NCI-H2196 (cell line): ENCODE results near the gene MAGEA8.
"Not testable (repeated sequence)": the region's sequence is repeated elsewhere in the genome, so short reads cannot be mapped to it uniquely, and the experiment has no call there.

ENCODE experiments used
- DNase-seq: peaks from one replicate; lab custom pipeline; 2025; ENCODE audit not compliant: unreplicated experiment; lab: John Stamatoyannopoulos, UW

The MAGEA8 gene, protein sequence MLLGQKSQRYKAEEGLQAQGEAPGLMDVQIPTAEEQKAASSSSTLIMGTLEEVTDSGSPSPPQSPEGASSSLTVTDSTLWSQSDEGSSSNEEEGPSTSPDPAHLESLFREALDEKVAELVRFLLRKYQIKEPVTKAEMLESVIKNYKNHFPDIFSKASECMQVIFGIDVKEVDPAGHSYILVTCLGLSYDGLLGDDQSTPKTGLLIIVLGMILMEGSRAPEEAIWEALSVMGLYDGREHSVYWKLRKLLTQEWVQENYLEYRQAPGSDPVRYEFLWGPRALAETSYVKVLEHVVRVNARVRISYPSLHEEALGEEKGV

DNA sequence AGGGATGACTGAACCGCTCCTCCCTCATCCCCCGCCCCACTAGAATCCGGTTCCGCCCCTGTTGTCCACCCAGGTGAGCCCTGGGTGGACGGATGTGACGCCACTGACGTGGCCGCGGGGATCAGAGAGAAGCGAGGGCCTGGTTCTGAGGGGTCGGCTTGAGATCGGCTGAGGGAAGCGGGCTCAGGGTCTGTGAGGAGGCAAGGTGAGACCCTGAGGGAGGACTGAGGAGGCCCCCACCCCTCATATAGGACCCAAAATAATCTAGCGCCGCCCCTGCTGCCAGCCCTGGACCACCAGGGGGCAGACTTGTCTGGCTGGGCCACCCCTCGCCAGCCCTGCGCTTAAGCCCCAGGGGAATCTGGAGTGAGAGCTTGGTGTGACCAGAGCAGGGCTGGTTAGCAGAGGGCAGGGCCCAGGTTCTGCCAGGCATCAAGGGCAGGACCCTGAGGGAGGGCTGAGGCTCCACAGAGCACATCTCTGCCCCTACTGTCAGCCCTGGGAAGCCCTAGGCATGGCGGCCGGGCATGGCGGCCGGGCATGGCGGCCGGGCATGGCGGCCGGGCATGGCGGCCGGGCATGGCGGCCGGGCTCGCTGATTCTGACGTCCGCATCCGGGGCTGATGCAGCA lies at the start of gene MAGEA8:
Gene MAGEA8, plus strand, starts transcription at position 103 of the 631 bp plus-strand sequence. CDS start 3,090 bp downstream, outside the sequence.
- no peak for DNase-seq

DNA sequence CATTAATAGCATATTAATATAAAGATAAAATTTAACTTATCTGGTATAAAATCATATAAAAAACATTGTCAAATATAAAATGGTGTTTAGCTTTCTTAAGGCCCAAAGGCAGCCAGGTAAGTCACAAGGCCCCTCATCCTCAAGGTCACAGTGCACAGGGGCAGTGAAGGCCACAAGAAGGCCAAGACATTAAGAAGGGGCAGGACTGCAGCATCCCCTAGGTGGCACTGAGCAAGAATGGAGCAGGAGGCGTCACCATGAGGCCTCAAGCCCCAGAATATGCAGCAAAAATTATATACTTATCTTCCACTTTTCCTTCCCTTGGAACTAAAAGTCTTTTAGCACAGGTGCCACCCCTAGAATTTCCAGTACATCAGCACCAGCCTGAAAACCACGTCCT lies 49.5 kb upstream of the MAGEA8 start:
- DNase-seq: no peak

DNA sequence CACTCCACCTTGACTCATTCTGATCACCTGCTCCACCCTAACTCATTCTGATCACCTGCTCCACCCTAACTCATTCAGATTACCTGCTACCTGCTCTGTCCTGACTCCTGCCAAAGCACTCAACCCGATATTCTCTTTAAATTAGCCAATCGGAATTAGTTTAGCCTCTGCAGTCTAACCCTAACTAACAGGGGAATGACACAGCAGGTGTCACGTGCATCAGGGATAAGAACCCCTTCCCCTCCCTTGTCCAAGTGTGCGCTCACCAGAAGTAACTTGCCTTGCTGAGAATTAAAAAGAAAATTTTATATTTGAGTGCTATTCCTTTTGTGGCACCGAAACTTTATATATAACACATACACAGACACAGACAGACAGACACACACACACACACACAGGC lies 44.3 kb upstream of the MAGEA8 start:
- DNase-seq: not testable (repeated sequence)

DNA sequence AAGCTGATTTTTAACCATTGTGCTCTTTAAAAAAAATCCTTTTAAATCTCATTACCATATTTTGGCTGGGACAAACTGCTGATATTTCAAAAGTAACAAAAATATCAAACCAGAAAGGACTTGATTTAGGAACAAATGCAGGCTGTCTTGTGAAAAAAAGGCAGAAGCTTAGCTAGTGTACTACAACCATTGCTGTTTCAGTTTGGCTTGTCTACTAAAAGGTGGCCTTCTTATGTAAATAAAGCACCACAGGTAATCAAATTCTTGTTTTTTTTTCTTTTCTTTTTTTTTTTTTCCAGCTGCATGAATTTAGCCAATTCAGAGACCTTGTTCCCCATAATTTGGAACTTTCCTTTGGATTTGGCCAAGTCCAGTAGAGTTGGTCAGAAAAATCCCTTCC lies 43.8 kb upstream of the MAGEA8 start:
- DNase-seq: no peak

DNA sequence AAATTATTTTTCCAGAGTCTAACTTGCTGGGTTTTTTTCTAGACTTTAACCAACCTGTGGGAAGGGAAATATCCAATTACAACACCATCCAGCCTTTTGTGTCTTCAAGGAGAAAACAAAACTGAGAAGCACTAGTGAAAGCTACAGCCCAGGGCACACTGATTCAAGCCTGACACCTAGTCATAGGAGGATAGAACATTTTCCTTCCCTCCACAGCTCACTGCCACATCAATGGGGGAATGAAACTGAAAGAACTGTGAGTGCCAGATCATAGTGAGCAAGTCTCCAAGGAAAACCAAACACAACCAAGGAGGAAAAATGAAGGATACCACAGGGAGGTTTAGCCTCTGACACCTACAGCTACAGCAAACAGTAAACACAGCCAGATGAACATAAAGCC lies 43.3 kb upstream of the MAGEA8 start:
- DNase-seq: no peak

DNA sequence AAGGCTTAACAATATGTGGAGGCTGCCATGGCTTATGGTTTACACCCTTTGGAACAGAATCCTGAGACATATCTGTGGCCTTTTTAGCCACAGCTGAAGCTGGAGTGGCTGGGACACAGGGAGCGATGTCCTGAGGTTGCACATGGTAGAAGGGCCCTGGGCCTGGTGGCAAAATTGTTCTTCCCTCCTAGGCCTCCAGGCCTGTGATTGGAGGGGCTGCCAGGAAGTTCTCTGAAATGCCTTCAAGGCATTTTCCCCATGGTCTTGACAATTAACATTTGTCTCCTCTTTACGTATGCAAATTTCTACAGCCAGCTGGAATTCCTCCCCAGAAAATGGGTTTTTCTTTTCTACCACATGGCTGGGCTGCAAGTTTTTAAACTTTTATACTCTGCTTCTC lies 39.1 kb upstream of the MAGEA8 start:
- DNase-seq: no peak

DNA sequence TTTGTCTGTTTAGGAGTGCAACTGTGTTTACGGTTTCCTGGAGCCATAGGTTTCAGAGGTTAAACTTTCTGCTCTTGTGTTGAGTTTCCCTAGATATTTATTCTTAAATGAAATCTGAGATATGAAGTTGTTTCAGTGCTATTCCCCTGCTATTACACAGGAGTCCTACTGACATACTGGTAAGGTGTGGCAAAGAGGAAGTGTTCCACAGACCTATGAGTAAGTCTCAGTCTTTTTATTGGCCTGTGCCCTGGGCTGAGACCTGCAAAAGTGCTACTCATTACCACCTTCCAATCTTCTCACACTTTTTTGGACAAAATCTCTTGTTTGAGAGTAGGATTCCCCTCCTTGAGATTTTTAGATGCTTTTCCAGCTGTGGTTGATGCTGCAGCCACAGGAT lies 35.6 kb upstream of the MAGEA8 start:
- no peak for DNase-seq

DNA sequence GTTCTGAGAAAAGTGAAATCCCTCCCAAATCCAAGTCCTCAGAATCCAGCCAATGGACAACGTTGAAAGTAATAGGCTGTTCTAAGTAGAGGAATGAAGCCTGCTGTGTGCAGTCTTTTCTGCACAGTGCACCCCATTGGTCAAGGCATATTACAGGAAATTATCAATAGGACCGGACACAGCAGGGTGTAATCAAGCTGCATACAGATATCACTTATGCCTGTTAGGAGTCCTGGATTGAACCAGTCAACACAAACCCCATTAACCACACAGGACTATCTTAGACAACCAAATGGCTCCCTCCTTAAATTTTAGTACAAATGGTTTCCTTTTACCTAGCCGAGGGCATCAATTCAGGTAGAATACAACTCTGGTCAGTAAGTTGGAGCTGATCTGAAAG lies 34.2 kb upstream of the MAGEA8 start:
- no peak for DNase-seq

DNA sequence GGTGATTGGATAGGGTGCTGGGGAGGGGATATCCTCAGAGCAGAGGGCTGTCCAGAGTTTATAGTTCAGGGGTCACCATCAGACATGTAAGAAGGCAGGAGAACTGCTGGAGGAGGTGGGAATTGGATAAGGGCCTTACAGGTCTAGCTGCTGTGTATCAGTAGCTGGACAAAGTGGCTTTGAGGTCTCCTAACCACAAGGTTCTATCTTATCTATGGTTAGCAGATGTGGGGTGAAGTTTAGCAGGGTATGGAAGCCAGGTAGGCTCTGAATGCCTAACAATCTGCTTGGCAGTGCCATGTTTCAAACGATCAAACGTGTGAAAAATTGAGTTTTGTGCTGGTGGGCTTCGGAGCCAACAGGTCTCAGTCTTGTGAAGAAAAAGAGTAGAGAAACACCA lies 32.1 kb upstream of the MAGEA8 start:
- DNase-seq: no peak

DNA sequence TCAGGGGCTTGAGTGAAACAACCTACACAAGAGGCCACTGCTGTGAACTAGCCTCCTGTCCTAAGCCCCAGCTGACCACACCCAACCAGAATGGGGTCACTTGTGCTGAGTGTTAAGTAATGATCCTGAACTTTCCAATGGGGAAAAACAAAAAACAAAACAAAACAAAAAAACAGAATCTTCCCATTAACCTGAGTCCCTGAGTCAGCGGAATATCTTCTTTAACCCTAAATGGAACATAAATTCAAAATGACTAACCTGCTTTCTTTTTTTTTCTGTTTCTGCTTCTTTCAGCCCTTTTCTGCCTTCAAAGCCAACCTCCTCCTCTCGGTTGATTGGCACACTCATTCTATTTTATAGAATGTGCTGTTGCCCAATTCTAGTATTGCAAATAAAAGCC lies 31.2 kb upstream of the MAGEA8 start:
- DNase-seq: no peak

DNA sequence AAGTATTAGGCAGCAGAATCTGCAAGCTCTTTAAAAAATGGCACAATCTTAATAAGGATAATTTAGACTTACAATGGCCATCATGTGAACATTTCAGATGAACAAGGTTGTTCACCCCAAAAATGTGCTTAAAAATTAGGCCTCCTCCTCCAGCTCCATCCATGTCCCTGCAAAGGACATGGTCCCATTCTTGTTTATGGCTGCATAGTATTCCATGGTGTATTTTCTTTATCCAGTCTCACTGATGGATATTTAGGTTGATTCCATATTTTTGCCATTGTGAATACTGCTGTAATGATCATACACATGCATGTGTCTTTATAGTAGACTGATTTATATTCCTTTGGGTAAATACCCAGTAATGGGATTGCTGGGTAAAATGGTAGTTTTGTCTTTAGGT lies 29.1 kb upstream of the MAGEA8 start:
- no peak for DNase-seq

DNA sequence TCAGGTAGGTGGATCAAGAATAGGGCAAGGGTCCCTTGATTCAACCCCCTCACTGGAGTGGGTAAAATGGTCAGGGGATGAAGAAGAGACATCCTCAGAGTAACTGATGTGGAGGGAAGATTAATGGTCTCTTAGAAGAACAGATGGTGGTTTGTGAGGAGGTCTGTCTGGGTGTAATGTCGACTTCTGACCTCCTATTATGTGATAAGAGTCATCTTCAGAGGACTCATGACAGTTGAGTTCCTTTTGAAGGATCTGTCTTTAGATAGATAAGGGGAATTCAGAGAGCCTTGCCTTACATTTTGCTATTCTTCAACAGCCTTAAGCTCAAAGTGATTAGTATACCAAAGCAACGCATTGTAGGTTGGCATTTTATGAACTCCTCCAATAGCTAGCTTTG lies 27.1 kb upstream of the MAGEA8 start:
- DNase-seq: no peak

DNA sequence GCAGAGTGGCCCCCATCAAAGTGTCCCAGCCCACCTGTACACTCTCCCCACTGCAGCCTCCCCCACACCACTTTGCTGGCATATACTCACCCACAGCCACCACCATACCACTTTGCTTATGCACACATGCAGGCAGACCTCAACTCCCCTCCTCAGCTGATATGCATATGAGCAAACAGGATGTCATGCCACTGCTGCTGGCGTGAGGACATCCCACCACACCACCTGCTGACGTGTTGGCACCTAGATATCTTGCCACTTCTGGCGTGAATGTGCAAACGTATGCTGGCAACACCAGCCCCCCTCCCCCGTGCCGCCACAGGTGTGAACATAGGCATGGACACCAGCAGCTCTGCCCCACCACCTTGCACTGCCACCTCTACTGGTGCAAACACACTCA lies 22.4 kb upstream of the MAGEA8 start:
- DNase-seq: no peak

DNA sequence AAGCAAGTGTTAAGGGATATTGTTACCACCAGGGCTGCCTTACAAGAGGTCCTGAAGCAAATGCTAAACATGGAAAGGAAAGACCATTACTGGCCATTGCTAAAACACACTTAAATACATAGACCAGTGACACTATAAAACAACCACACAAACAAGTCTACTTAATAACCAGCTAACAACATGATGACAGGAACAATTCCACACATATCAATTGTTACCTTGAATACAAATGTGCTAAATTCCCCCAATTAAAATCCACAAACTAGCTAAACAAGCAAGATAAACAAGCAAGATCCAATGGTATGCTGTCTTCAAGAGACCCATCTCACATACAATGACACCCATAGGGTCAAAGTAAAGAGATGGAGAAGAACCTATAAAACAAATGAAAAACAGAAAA lies 20.5 kb upstream of the MAGEA8 start:
- DNase-seq: no peak

DNA sequence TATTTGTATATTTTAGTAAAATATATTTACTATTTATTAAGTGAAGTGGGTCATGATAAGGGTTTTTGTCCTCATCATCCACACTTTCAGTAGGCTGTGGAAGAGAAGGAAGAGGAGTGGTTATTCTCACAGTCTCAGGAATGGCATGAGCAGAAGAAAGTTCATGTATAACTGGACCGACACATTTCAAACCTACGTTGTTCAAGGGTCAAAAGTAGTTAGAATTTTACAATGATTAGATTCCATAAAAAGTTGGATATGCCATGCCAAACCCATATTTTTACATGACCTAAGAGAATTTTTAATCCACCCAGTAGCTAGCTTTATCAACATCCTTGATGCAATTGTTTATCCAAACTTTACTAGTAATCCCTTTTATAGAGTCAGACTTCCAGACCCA lies 15.6 kb upstream of the MAGEA8 start:
- no peak for DNase-seq

DNA sequence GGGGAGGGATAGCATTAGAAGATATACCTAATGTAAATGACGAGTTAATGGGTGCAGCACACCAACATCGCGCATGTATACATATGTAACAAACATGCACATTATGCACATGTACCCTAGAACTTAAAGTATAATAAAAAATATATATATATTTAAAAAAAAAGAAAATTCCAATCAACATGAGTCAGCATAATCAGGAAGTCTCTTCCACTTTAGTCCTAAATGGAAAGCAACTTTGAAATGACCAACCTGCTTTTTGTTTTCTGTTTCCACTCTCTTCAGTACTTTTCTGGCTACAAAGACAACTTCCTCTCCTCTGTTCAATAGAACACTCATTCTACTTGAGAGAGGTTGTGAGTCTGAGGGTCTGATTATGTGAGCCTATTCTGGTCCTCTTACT lies 13.5 kb upstream of the MAGEA8 start:
- DNase-seq: no peak

DNA sequence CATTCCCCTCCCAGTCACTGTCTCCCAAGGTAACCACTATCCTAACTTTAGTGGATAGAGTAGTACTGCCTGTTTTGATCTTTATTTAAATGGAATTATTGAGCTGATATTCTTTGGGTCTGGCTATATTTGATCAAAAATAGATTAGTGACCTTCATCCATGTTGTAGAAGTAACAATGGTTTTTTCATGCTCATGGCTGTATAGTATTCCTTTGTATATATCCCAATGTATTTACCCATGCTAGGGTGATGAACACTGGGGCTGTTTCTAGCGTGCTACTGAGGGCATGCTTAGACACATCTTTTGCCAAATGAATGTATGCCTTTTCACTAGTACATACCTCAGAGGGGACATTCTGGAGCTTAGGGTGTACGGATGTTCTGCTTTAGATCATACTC lies 10.1 kb upstream of the MAGEA8 start:
- DNase-seq: no peak

DNA sequence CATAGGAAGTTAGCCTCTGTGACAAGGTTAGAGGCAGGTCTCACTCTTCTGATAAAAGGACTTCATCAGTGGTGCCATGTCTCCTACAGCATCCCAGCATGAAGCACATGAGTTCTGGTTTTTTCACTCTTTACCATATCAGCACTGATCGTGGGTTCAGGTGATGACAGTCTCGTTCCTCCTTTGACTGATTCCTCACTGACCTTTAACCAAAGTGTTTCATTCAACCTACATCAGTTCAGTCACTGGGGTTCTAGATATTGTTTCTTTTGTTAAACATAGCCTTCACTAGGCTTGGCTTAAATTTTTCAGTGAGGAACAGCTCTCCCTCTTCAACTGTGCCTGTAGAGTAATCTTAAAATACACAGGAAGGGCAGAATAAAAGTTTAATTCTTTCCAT lies 9.6 kb upstream of the MAGEA8 start:
- no peak for DNase-seq

DNA sequence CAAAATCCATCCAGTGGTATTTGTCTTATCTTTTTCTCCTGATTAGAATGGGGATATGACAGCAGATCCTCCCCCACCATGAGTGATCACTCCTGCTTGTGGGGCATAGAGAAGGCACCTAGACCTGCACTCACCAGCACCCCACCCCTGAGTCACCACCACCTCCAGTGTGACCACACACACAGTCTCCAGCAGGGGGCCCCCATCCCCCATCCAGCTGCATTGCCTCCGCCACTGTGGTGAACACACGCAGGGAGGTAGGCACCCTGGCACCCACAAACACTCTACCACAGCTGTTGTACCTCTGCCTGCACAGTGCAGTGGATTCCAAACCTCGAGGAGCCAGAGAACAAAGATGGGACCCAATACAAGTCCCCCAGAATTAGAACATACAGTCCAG lies 9.0 kb upstream of the MAGEA8 start:
- DNase-seq: no peak

DNA sequence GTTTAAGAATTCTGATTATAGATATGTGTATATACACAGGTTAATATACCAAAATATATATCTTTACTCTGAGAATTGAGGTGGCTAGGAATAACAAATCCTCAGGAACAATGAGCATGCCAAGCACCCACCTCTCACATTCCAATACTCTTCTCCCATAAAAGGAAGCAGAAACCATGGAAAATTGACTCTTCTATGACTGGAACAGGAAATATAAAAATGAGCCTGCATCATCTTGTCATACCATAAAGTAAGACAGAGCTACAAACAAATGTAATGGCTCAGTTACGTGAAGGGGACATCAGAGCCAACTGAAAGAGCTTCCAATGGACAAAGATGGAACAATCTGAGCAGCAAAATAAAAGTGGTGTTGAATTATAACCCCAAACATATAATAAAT lies 3.8 kb upstream of the MAGEA8 start:
- no peak for DNase-seq

DNA sequence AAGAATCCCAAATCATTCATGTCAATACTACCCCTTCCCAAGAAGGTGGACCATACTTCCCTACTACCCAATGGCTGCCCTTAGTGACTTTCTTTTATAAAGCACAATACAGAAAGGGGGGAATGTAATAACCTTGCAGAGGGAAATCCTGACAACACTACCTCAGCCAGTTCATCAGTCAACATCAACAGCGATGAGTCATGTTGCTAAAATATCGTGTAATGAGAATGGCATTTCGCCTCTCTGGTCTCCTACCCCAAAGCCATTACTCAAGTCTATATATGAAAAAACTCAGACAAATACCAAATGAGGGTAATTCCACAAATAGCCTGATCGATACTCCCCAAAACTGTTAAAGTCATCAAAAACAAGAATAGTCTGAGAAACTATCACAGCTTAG lies 3.3 kb upstream of the MAGEA8 start:
- no peak for DNase-seq

DNA sequence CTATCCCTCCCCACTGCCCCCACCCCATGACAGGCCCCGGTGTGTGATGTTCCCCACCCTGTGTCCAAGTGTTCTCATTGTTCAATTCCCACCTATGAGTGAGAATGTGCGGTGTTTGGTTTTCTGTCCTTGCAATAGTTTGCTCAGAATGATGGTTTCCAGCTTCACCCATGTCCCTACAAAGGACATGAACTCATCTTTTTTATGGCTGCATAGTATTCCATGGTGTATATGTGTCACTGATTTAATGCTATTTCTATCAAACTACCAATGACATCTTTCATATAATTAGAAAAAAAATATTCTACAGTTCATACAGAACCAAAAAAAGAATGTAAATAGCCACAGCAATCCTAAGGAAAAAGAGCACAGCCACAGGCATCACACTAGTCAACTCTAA lies 9.8 kb downstream of the MAGEA8 start:
- not testable (repeated sequence) for DNase-seq

DNA sequence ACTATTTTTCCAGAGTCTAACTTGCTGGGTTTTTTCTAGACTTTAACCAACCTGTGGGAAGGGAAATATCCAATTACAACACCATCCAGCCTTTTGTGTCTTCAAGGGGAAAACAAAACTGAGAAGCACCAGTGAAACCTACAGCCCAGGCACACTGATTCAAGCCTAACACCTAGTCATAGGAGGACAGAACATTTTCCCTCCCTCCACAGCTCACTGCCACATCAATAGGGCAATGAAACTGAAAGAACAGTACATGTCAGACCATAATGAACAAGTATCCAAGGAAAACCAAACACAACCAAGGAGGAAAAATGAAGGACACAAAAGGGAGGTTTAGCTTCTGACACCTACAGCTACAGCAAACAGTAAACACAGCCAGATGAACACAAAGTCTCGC lies 17.6 kb downstream of the MAGEA8 start:
- no peak for DNase-seq
